Measurements from ENCODE around the gene ATP10D.

DNA sequence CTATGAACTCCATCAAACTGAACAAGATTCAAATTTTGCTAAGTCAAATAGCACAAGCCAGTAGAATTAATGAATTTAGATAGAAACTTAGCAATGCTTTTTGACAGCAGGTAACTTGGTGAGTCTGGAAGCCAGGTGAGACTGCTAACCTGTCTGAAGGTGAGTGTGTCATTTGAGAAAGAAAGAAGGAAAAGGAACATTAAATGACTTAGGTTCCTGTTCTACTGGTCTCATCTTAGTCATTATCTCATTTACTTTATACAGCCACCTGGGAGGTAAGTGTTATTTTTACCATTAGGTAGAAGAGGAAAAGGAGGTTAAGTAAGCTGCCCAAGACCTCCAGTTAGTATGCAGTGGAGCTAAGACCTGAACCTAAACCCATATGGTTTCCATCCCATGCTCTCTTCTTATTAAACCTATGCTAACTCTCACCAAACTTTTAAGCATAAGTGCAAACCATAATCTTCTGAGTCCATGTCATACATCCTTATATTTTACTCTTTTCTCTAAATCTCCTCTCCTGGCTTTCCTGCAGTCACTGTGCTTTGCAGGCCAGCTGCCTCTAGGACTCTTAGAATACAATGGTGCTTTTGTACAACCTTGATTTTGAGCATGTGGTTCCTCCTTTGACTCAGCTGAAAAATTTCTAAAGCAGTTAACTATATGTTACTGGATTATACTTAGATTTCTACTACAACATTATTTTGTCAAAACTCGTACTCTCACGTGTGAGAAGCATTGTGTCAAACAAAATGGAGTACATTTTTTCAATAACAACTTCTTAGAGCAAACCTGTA lies 68.5 kb downstream of the ATP10D start:
- no peak for TF ChIP-seq GATA3 (IDR thresholded peaks at IDR 0.05; ENCODE audit: low read depth, low read length)
- no peak for TF ChIP-seq GATA2 (IDR thresholded peaks at IDR 0.05; ENCODE audit: low read depth, low read length)

Data from SH-SY5Y (cell line).